Loucy (cell line): ENCODE measurements around the gene HMOX2.

Experiments used
- H2AFZ ChIP-seq: fragments of 200-600 bp; sonication (generic); 2 replicates; pipeline ENCODE4 v1.6.0; 2016; ENCODE audit warnings: antibody characterized with exemption, mild to moderate bottlenecking, low read length, moderate library complexity
- H3F3A ChIP-seq: fragments of 200-600 bp; 2 replicates; pipeline ENCODE4 v1.6.0; 2016; ENCODE audit warnings: antibody characterized with exemption, low read depth, mild to moderate bottlenecking
- H3K27me3 ChIP-seq: fragments of 200-600 bp; sonication (generic); 2 replicates; pipeline ENCODE4 v1.6.1; 2014; ENCODE audit warnings: low read length, mild to moderate bottlenecking; ENCODE audit not compliant: insufficient read depth, poor library complexity, severe bottlenecking
- H3K36me3 ChIP-seq: fragments of 200-600 bp; sonication (generic); 2 replicates; pipeline ENCODE4 v1.6.1; 2016; ENCODE audit warnings: low read length; ENCODE audit not compliant: insufficient read depth
- H3K4me1 ChIP-seq: fragments of 200-600 bp; sonication (generic); 2 replicates; pipeline ENCODE4 v1.5.1; 2014; ENCODE audit warnings: low read length, mild to moderate bottlenecking; ENCODE audit not compliant: insufficient read depth, poor library complexity, severe bottlenecking
- H3K4me2 ChIP-seq: fragments of 200-600 bp; sonication (generic); 2 replicates; pipeline ENCODE4 v1.6.0; 2014; ENCODE audit warnings: antibody characterized with exemption, low read length, low read depth, mild to moderate bottlenecking; ENCODE audit not compliant: poor library complexity, severe bottlenecking
- H3K4me3 ChIP-seq: fragments of 200-600 bp; sonication (generic); 2 replicates; pipeline ENCODE4 v1.5.1; 2014; ENCODE audit warnings: low read length, mild to moderate bottlenecking, mixed read lengths; ENCODE audit not compliant: poor library complexity, severe bottlenecking
- H3K79me2 ChIP-seq: fragments of 200-600 bp; sonication (generic); 2 replicates; pipeline ENCODE4 v1.6.1; 2014; ENCODE audit warnings: low read length; ENCODE audit not compliant: insufficient read depth
- H3K9ac ChIP-seq: fragments of 200-600 bp; sonication (generic); 2 replicates; pipeline ENCODE4 v1.6.0; 2014; ENCODE audit warnings: mild to moderate bottlenecking, low read depth, low read length, moderate library complexity; ENCODE audit not compliant: poor library complexity, severe bottlenecking
- H3K9me2 ChIP-seq: fragments of 200-600 bp; sonication (generic); replicated peaks from 2 replicates; pipeline ENCODE4 v1.6.1; 2016; ENCODE audit warnings: low read depth, low read length, mixed read lengths
- H3K9me3 ChIP-seq: fragments of 200-600 bp; sonication (generic); 2 replicates; pipeline ENCODE4 v1.6.1; 2014; ENCODE audit warnings: mild to moderate bottlenecking, antibody characterized with exemption, low read length, low read depth; ENCODE audit not compliant: insufficient read depth
- H4K20me1 ChIP-seq: fragments of 200-600 bp; sonication (generic); 2 replicates; pipeline ENCODE4 v1.6.0; 2014; ENCODE audit warnings: antibody characterized with exemption, low read length, mild to moderate bottlenecking; ENCODE audit not compliant: insufficient read depth, poor library complexity, severe bottlenecking
- EZH2phosphoT487 ChIP-seq: fragments of 200-600 bp; IDR thresholded peaks from 2 replicates; pipeline ENCODE4 v1.6.1; 2018; ENCODE audit warnings: antibody characterized with exemption, mild to moderate bottlenecking, moderate library complexity, borderline replicate concordance
- TF ChIP-seq, protein P1 (sequence below): fragments of 200-600 bp; sonication (generic); conservative IDR thresholded peaks from 2 replicates; pipeline ENCODE4 v1.5.1; 2014; ENCODE audit warnings: mild to moderate bottlenecking, antibody characterized with exemption, low read length

Gene HMOX2

DNA sequence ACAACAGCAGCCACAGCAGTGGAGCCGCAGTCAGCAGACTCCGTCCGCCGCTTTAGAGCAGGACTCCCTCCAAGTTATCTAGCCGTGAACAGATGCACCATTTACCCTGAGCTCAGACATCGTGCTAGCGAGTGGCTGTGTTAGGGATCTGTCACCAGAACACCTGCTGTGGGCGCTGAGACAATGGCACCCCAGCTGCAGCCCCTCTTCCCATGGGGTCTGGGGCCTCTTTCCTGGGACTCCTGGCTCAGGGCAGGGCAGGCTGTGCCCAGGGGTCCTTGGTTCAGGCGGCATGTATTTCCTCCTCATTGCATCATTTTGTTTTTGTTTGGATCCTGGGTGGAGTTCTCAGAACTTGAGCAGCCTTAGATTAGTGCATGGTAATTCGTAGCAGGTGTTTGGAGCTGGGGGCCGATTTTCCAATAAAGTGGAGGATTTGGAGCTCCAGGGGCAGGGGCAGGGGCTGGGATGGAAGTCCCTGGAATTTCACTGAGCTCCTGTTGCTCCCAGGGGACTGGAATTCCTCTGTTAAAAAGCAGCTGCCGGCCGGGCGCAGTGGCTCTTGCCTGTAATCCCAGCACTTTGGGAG is 25.2 kb upstream of the HMOX2 start:
- no peaks in the 10 kb centered on the region for H3K9me3 ChIP-seq
- no peak overlapping the region for H3K9ac ChIP-seq
- no peak overlapping the region for H3K4me2 ChIP-seq
- H3K4me1 ChIP-seq, result no peaks in the 10 kb centered on the region
- no peaks in the 10 kb centered on the region for H3K79me2 ChIP-seq
- no peaks in the 10 kb centered on the region for H3K9me2 ChIP-seq
- no peaks in the 10 kb centered on the region for H3F3A ChIP-seq
- no peaks in the 10 kb centered on the region for H4K20me1 ChIP-seq
- no peak overlapping the region for H3K4me3 ChIP-seq
- no peaks in the 10 kb centered on the region for H3K27me3 ChIP-seq
- no peak overlapping the region for H2AFZ ChIP-seq
- no peak for TF ChIP-seq EZH2phosphoT487
- TF ChIP-seq, protein P1, sequence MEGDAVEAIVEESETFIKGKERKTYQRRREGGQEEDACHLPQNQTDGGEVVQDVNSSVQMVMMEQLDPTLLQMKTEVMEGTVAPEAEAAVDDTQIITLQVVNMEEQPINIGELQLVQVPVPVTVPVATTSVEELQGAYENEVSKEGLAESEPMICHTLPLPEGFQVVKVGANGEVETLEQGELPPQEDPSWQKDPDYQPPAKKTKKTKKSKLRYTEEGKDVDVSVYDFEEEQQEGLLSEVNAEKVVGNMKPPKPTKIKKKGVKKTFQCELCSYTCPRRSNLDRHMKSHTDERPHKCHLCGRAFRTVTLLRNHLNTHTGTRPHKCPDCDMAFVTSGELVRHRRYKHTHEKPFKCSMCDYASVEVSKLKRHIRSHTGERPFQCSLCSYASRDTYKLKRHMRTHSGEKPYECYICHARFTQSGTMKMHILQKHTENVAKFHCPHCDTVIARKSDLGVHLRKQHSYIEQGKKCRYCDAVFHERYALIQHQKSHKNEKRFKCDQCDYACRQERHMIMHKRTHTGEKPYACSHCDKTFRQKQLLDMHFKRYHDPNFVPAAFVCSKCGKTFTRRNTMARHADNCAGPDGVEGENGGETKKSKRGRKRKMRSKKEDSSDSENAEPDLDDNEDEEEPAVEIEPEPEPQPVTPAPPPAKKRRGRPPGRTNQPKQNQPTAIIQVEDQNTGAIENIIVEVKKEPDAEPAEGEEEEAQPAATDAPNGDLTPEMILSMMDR, result no peak
- no peaks in the 10 kb centered on the region for H3K36me3 ChIP-seq

DNA sequence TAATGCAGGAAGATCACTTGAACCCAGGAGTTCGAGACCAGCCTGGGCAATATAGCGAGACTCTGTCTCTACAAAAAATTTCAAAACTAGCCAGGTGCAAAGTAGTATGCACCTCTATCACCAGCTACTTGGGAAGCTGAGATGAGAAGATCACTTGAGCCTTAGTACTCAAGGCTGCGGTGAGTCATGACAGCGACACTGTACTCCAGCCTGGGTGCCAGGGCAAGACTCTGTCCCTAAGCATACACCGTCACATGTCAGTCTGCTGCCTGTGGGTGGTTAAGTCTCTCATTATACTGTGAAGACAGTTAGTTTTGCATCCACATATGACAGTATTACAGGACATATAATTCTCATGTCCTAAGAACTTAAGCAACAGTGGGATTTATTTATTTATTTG is 23.5 kb upstream of the HMOX2 start:
- Histone ChIP-seq H3K79me2 (no peaks in the 10 kb centered on the region), H3F3A (no peaks in the 10 kb centered on the region), H3K36me3 (no peaks in the 10 kb centered on the region), H3K4me1 (no peaks in the 10 kb centered on the region), H3K4me2 (no peak overlapping the region), H4K20me1 (no peaks in the 10 kb centered on the region), H2AFZ (no peak overlapping the region), H3K9me2 (no peaks in the 10 kb centered on the region), H3K27me3 (no peaks in the 10 kb centered on the region), H3K9ac (no peak overlapping the region), H3K9me3 (no peaks in the 10 kb centered on the region), H3K4me3 (no peak overlapping the region)
- no peak for TF ChIP-seq EZH2phosphoT487
- TF ChIP-seq, protein P1, result no peak

DNA sequence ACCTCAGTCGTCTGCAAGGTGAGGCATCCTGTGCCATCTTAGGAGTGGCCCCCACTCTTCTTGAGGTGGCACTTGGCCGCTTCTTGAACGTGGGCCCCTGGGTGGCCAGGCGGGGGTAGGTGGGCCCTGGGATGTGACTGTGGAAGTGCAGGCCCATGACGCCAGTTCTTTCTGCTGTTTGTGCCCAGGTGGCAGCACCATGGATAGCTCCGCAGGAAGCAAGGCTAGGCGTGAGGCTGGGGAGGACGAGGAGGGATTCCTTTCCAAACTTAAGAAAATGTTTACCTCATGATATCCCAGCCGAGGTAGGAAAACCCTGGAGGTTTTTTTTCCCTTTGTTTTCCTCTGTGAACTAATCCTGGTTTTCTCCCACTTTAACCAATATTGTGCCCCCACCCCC is 21.6 kb upstream of the HMOX2 start:
- Histone ChIP-seq H3K36me3 (no peaks in the 10 kb centered on the region), H3K9me2 (no peaks in the 10 kb centered on the region), H3K27me3 (no peaks in the 10 kb centered on the region), H3K4me2 (no peak overlapping the region), H3K4me3 (no peak overlapping the region), H2AFZ (no peak overlapping the region), H4K20me1 (no peaks in the 10 kb centered on the region), H3F3A (no peaks in the 10 kb centered on the region), H3K9ac (no peak overlapping the region), H3K79me2 (no peaks in the 10 kb centered on the region), H3K4me1 (no peaks in the 10 kb centered on the region), H3K9me3 (no peaks in the 10 kb centered on the region)
- no peak for TF ChIP-seq EZH2phosphoT487
- TF ChIP-seq, protein P1, result no peak
